ENCODE measurements around the gene FNDC7. TPM values are rescaled to one million over a fixed set of nuclear protein-coding genes. Genes with fewer than 3 reads are reported as not detected.

Gene FNDC7
- total and polyA plus RNA-seq, 9 of the 15 experiments (the other 6 are each of a cell fraction or from before 2014, with no cell fraction given), result not detected

DNA sequence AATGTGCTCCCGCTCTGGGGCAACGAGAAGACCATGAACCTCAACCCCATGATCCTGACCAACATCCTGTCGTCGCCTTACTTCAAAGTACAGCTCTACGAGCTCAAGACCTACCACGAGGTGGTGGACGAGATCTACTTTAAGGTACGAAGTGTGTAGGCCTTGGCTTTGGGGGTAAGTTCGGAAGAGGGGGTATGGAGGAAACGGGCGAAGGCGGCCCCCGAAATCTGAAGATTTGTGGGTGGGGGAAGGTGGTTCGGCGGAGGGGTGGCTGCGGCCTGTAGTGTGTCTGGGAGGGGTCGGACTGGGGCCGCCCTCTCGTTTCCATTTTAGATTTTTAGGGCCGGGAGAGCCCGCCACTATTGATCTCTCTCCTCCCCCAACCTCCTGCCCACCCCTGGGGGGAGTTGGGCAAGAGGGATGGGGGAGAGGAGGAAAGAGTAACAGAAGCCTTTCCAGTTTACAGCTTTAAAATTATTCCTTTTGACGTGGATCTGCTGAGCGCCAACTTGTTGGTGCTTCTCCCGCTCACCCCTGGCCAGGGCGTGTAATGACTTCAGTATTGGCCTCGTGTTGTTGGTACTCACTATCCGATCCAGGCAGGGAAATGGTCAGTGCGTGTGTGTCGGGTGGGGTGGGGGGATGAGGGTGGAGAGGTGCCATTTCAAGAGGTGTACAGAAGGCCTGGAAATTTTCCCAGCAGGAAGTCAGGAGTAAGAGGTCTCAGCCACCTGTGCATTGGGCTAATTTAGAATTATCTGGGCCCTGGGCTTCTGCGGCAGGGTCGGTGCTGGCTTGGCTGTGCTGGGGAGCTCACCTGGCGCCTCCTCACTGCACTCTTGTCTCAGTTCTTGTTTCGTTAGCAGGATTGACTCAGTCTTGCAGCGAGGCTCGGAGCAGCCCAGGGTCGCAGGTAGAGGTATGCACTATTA, 19.7 kb upstream of the FNDC7 start (continued):
- TF ChIP-seq HDGF (IDR thresholded peaks at IDR 0.05) (peak; percentile 36; the same call in 1 of the 2 replicates), ZNF778 (CRISPR knock-in tag; IDR thresholded peaks at IDR 0.05) (no peak), CREM (IDR thresholded peaks at IDR 0.05; ENCODE audit: low read depth) (peak; percentile 42; the same call in 1 of the 2 replicates), ZNF668 (CRISPR knock-in tag; IDR thresholded peaks at IDR 0.05) (no peak), ZBTB7A (IDR thresholded peaks at IDR 0.05; ENCODE audit: borderline replicate concordance, control insufficient read depth, low read depth, low read length) (peak; percentile 26; the same call in 1 of the 2 replicates), ZFX (CRISPR knock-in tag; IDR thresholded peaks at IDR 0.05) (peak; percentile 84), FOSL1 (tag; conservative IDR thresholded peaks at IDR 0.05) (0 out of 2 replicates have a peak, but pooled peaks have one; percentile 23), CHD1 (IDR thresholded peaks at IDR 0.05; ENCODE audit: low read length) (peak; percentile 61), NR4A1 (CRISPR knock-in tag; IDR thresholded peaks at IDR 0.05) (no peak), NR4A1 (tag; IDR thresholded peaks at IDR 0.05) (0 out of 2 replicates have a peak, but pooled peaks have one; percentile 6), ZNF232 (CRISPR knock-in tag; IDR thresholded peaks at IDR 0.05) (peak; percentile 75; the same call in 1 of the 2 replicates), ZNF316 (IDR thresholded peaks at IDR 0.05) (0 out of 2 replicates have a peak, but pooled peaks have one; percentile 0), ZNF239 (CRISPR knock-in tag; IDR thresholded peaks at IDR 0.05) (no peak), NR2C2 (CRISPR knock-in tag; IDR thresholded peaks at IDR 0.05) (no peak), NR2C2 (tag; IDR thresholded peaks at IDR 0.05) (no peak; the same call in 1 of the 2 replicates), PML (IDR thresholded peaks at IDR 0.05; ENCODE audit: low read length) (no peak; the same call in 1 of the 2 replicates), LEF1 (IDR thresholded peaks at IDR 0.05) (peak; percentile 15; the same call in 1 of the 2 replicates), FOXJ3 (CRISPR knock-in tag; IDR thresholded peaks at IDR 0.05) (no peak)
- TF ChIP-seq, protein P1, sequence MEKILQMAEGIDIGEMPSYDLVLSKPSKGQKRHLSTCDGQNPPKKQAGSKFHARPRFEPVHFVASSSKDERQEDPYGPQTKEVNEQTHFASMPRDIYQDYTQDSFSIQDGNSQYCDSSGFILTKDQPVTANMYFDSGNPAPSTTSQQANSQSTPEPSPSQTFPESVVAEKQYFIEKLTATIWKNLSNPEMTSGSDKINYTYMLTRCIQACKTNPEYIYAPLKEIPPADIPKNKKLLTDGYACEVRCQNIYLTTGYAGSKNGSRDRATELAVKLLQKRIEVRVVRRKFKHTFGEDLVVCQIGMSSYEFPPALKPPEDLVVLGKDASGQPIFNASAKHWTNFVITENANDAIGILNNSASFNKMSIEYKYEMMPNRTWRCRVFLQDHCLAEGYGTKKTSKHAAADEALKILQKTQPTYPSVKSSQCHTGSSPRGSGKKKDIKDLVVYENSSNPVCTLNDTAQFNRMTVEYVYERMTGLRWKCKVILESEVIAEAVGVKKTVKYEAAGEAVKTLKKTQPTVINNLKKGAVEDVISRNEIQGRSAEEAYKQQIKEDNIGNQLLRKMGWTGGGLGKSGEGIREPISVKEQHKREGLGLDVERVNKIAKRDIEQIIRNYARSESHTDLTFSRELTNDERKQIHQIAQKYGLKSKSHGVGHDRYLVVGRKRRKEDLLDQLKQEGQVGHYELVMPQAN (IDR thresholded peaks at IDR 0.05; ENCODE audit: borderline replicate concordance), result peak; percentile 60; the same call in 1 of the 2 replicates
- TF ChIP-seq, protein P2, sequence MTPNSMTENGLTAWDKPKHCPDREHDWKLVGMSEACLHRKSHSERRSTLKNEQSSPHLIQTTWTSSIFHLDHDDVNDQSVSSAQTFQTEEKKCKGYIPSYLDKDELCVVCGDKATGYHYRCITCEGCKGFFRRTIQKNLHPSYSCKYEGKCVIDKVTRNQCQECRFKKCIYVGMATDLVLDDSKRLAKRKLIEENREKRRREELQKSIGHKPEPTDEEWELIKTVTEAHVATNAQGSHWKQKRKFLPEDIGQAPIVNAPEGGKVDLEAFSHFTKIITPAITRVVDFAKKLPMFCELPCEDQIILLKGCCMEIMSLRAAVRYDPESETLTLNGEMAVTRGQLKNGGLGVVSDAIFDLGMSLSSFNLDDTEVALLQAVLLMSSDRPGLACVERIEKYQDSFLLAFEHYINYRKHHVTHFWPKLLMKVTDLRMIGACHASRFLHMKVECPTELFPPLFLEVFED (CRISPR knock-in tag; conservative IDR thresholded peaks at IDR 0.05), result peak; percentile 59; the same call in 1 of the 2 replicates
- TF ChIP-seq, protein P3, sequence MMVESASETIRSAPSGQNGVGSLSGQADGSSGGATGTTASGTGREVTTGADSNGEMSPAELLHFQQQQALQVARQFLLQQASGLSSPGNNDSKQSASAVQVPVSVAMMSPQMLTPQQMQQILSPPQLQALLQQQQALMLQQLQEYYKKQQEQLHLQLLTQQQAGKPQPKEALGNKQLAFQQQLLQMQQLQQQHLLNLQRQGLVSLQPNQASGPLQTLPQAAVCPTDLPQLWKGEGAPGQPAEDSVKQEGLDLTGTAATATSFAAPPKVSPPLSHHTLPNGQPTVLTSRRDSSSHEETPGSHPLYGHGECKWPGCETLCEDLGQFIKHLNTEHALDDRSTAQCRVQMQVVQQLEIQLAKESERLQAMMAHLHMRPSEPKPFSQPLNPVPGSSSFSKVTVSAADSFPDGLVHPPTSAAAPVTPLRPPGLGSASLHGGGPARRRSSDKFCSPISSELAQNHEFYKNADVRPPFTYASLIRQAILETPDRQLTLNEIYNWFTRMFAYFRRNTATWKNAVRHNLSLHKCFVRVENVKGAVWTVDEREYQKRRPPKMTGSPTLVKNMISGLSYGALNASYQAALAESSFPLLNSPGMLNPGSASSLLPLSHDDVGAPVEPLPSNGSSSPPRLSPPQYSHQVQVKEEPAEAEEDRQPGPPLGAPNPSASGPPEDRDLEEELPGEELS (CRISPR knock-in tag; IDR thresholded peaks at IDR 0.05; ENCODE audit: borderline replicate concordance), result 0 out of 2 replicates have a peak, but pooled peaks have one; percentile 85
- TF ChIP-seq, protein P4, sequence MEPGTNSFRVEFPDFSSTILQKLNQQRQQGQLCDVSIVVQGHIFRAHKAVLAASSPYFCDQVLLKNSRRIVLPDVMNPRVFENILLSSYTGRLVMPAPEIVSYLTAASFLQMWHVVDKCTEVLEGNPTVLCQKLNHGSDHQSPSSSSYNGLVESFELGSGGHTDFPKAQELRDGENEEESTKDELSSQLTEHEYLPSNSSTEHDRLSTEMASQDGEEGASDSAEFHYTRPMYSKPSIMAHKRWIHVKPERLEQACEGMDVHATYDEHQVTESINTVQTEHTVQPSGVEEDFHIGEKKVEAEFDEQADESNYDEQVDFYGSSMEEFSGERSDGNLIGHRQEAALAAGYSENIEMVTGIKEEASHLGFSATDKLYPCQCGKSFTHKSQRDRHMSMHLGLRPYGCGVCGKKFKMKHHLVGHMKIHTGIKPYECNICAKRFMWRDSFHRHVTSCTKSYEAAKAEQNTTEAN (CRISPR knock-in tag; IDR thresholded peaks at IDR 0.05), result peak; percentile 45; the same call in 1 of the 2 replicates
